Heart left ventricle (tissue), 16 donors: Measurements from ENCODE around the gene MAP1LC3B. TPM values are rescaled to one million over a fixed set of nuclear protein-coding genes. Genes with fewer than 3 reads are reported as not detected.

Experiments
- ATAC-seq, 4 donors: fragments of 200-7000 bp; cut with Tn5 transposase; one replicate each; pipeline ENCODE4 v1.9.1; 2020 to 2022; ENCODE audit warnings: moderate library complexity in 4 of 4, mild to moderate bottlenecking in 3 of 4, moderate number of reproducible peaks in 1 of 4
- DNase-seq, 5 donors: peaks; one replicate each; pipeline ENCODE4 v3.0.0-alpha.2; 2020
- H3K27ac ChIP-seq, 12 donors: fragments of 200-600 bp; sonication (generic) in 4 of 12; one replicate each; pipeline versions ENCODE4 v1.5.0 to v1.8.0; 2016 to 2022; ENCODE audit warnings: mild to moderate bottlenecking in 2 of 12
- H3K27me3 ChIP-seq, 9 donors: fragments of 200-600 bp; sonication (generic) in 2 of 9; one replicate each; pipeline versions ENCODE4 v1.5.1 to v1.8.0; 2016 to 2022; ENCODE audit warnings: mild to moderate bottlenecking in 3 of 9
- H3K36me3 ChIP-seq, 9 donors: fragments of 200-600 bp; sonication (generic) in 2 of 9; one replicate each; pipeline versions ENCODE4 v1.5.0 to v1.8.0; 2018 to 2022; ENCODE audit warnings: mild to moderate bottlenecking in 2 of 9
- H3K4me1 ChIP-seq, 12 donors: fragments of 200-600 bp; sonication (generic) in 4 of 12; one replicate each; pipeline versions ENCODE4 v1.5.0 to v1.8.0; 2016 to 2022; ENCODE audit warnings: mild to moderate bottlenecking in 3 of 12
- H3K4me3 ChIP-seq, 12 donors: fragments of 200-600 bp; sonication (generic) in 4 of 12; one replicate each; pipeline versions ENCODE4 v1.5.0 to v1.8.0; 2017 to 2022; ENCODE audit warnings: mild to moderate bottlenecking in 9 of 12, moderate library complexity in 4 of 12
- H3K9me3 ChIP-seq, 12 donors: fragments of 200-600 bp; sonication (generic) in 4 of 12; one replicate each; pipeline versions ENCODE4 v1.5.0 to v1.8.0; 2016 to 2022; ENCODE audit warnings: mild to moderate bottlenecking in 1 of 12
- CTCF ChIP-seq, 12 donors: fragments of 200-600 bp; sonication (generic) in 4 of 12; IDR thresholded peaks; one replicate each; pipeline versions ENCODE4 v1.5.0 to v1.8.0; 2018 to 2022; ENCODE audit warnings: antibody characterized with exemption in 12 of 12, mild to moderate bottlenecking in 5 of 12
- POLR2A ChIP-seq, 2 donors: fragments of 450-650 bp; IDR thresholded peaks; one replicate each; pipeline ENCODE4 v1.6.1; 2017; ENCODE audit warnings: antibody characterized with exemption in 2 of 2, mild to moderate bottlenecking in 2 of 2, moderate library complexity in 2 of 2
- WGBS, 4 donors: extraction: QIAGEN DNeasy Blood & Tissue Kit in 2 of 4; methylation state at CpG; one replicate each; pipeline versions ENCODE4 v1.1.5 to v1.1.7; 2013 to 2018; 5-methylcytosine and 5-hydroxymethylcytosine counted together
- intact Hi-C, 10 donors: fragments of 100-400 bp; cut with DNase I; formaldehyde crosslinking; loops; one replicate each; pipeline versions ENCODE4 v1.11.1 to v1.14.2; 2022
- polyA plus RNA-seq, 2 donors: library from polyadenylated mRNA; stranded (reverse); fragments of 200-250 nt; gene quantifications; one replicate each; pipeline ENCODE4 v1.2.3, GENCODE V29; 2013
- total RNA-seq, 9 donors: library from RNA; depleted of rRNA in 2 of 9; stranded (reverse); fragments of >200 nt in 2 of 9; fragmentation: NEBNext Ultra II Directional in 3 of 9; extraction: Animal tissue kit (Norgen Biotek cat#: 25700) in 3 of 9; gene quantifications; one replicate each; pipeline versions ENCODE4 v1.1.0 to v1.2.4, GENCODE V29; 2016 to 2023
- donor health status: ischemic (EF 13 %, LVEDD 7.1; RV severe dilation, severe dysfunction).
- donor health status: healthy with polysubstance abuse.
- donor health status: DM: no; HTN: yes; CAD: no.
- donor health status: DM: no; HTN: no; CAD: no.
- donor health status: ischemic (EF 25% LVEDD 6.9; RV normal size, moderate dysfunction).
- donor health status: ischemic (EF 25% LVEDD 5.7; RV mildly dilated, moderate dysfunction).
- donor health status: healthy.
- donor health status: DM: yes; HTN: yes; CAD: no.
- donor health status: ischemic (EF 35%, LVEDD 5.7; RV mildly dilated, moderate dysfunction).
- donor health status: nonischemic (EF 11% LVEDD 7.7; RV severe dilation, severe dysfunction).
- donor health status: DM: yes; HTN: yes; CAD: no.
- donor health status: PGD.
- donor health status: ischemic (EF 29% LVEDD 5.4; RV normal size, mild dysfunction).
- donor health status: nonischemic (EF 23%, LVEDD 6.1; RV moderate dilation, normal function).

Gene MAP1LC3B
- total and polyA plus RNA-seq, 11 donors: 70.7 to 263 (median 116) TPM

GRCh38 chr16:87431926-87432325 lies 39.8 kb downstream of the MAP1LC3B start:
- ATAC-seq (peak; percentile 46 to 81 (median 66)), DNase-seq (peak in 1 of 5 donors; percentile 65)
- no peaks in the 10 kb centered on the region for H3K9me3 ChIP-seq
- intact Hi-C loops: loop anchor here in 2 of 10 donors (10.0 kb wide), 1 partner anchor 63 kb away; the partner anchor contains the start of gene ZCCHC14 (in 2 of the 2)
- H3K36me3 ChIP-seq: peaks cover 0 to 42% (median 32%) of the 10 kb centered on the region in 9 donors
- TF ChIP-seq POLR2A (IDR thresholded peaks at IDR 0.05): no peak
- no peak for TF ChIP-seq CTCF (IDR thresholded peaks at IDR 0.05)
- H3K27ac ChIP-seq: peak overlapping the region in 2 of 12 donors; percentile 26 to 29
- H3K4me1 ChIP-seq: peaks cover 3 to 38% (median 23%) of the 10 kb centered on the region in 12 donors
- no peak overlapping the region for H3K4me3 ChIP-seq
- H3K27me3 ChIP-seq: no peaks in the 10 kb centered on the region
- WGBS, 4 donors: 41 to 56% (median 55%) methylated on average over 7 of the region's 7 CpGs

DNA sequence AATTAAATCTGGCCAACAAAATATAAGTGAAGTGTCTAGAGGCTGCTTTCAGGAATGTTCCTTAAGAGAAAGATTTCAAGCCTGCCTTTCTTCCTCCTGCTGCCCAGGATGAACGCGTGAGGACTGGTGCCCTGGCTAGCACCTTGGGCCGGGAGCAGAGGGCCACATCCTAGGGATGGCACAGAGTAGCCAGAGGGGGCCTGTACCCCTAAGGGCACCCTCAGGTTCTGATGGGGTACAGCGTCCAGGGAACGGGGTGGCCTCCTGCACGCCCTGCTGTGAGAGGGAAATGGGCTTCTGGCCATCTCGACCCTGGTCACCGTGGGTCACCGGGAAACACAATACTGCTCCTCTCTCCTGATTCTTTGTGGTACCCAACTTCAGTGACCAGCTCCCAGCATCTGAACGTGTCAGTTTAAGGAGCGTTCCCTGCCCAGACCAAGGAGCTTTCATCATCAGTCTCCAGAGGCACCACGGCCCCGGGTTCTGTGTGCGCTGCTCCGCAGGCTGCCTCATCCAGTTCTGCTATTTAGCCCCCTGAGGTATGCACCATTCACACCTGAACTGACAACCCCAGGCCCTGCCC lies 40.3 kb downstream of the MAP1LC3B start:
- H3K4me3 ChIP-seq: no peak overlapping the region
- no peaks in the 10 kb centered on the region for H3K9me3 ChIP-seq
- TF ChIP-seq CTCF (IDR thresholded peaks at IDR 0.05): no peak
- TF ChIP-seq POLR2A (IDR thresholded peaks at IDR 0.05): no peak
- H3K36me3 ChIP-seq: peaks cover 0 to 41% (median 30%) of the 10 kb centered on the region in 9 donors
- no peaks in the 10 kb centered on the region for H3K27me3 ChIP-seq
- peaks cover 3 to 42% (median 26%) of the 10 kb centered on the region in 12 donors for H3K4me1 ChIP-seq
- DNase-seq (no peak), ATAC-seq (no peak)
- H3K27ac ChIP-seq: peak overlapping the region in 2 of 12 donors; percentile 26 to 29
- 84 to 98% (median 92%) methylated on average over 13 to 15 of the region's 15 CpGs for WGBS, 4 donors
- intact Hi-C loops: loop anchor here in 2 of 10 donors (10.0 kb wide), 1 partner anchor 62 kb away; the partner anchor contains the start of gene ZCCHC14 (in 2 of the 2)

DNA sequence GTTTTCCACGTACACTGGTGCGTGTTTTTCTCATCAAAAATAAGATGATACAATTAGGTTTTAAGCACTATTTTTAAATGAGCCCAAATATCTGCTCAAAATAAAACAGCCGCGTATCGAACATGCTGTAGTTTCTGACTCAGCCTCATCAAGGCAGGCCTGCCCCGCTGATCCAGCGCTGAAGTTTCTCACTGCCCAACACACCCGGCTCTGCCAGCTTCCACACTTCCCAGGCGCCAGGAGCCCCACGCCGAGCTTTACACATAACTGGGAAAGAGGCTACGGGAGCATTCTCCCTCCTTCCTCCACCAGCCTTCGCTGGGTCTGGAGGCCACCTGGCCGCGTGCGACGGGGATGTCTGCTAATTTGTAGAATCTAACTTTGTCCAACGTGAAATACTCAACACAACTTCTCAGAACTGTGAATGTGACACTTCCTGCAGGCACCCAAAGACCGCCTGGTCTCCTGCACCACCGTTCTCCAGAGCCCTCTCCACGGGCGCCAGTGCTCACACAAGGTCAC lies 42.1 kb downstream of the MAP1LC3B start:
- WGBS, 4 donors: 90 to 98% (median 91%) methylated on average over 22 of the region's 22 CpGs
- no peak for ATAC-seq
- Histone ChIP-seq H3K36me3 (peaks cover 0 to 29% (median 22%) of the 10 kb centered on the region in 9 donors), H3K4me3 (no peak overlapping the region), H3K27ac (no peak overlapping the region), H3K27me3 (no peaks in the 10 kb centered on the region), H3K4me1 (peaks cover 3 to 49% (median 27%) of the 10 kb centered on the region in 12 donors), H3K9me3 (no peaks in the 10 kb centered on the region)
- intact Hi-C loops: loop anchor here in 2 of 10 donors (10.0 kb wide), 1 partner anchor 61 kb away; the partner anchor contains the start of gene ZCCHC14 (in 2 of the 2)
- DNase-seq: no peak
- no peak for TF ChIP-seq CTCF (IDR thresholded peaks at IDR 0.05)
- no peak for TF ChIP-seq POLR2A (IDR thresholded peaks at IDR 0.05)
